Measurements from ENCODE around the gene CST2. TPM values are rescaled to one million over a fixed set of nuclear protein-coding genes. Genes with fewer than 3 reads are reported as not detected.
"Not testable (repeated sequence)": the region's sequence is repeated elsewhere in the genome, so short reads cannot be mapped to it uniquely, and the experiment has no call there.

Gene CST2
- total RNA-seq, result not detected

- DNase-seq, result no peak
- H3K9me3 Mint-ChIP-seq, result no peaks in the 10 kb centered on the region
- H3K4me3 Mint-ChIP-seq, result no peak within 1 kb of the TSS
- no peaks in the 10 kb centered on the region for H3K4me1 Mint-ChIP-seq
- POLR2A ChIA-PET, result no interaction called here
- H3K36me3 Mint-ChIP-seq (ENCODE audit: low read depth), result no peaks in the 10 kb centered on the region
- no peak within 1 kb of the TSS for H3K27ac Mint-ChIP-seq
- no peaks in the 10 kb centered on the region for H3K27me3 Mint-ChIP-seq
- CTCF ChIA-PET, result no interaction called here
Observed at GRCh38 chr20:23826541-23827021, at the start of gene CST2. CST2 (minus strand) TSS chr20:23826729; CDS start chr20:23826660, 69 bp downstream.

GRCh38 chr20:23875606-23876237, 49.2 kb upstream of the CST2 start:
- ChIA-PET POLR2A (no interaction called here), CTCF (no interaction called here)
- H3K9me3 Mint-ChIP-seq, result no peaks in the 10 kb centered on the region
- peaks cover 3% of the 10 kb centered on the region for H3K27me3 Mint-ChIP-seq
- no peak for DNase-seq
- H3K36me3 Mint-ChIP-seq (ENCODE audit: low read depth), result no peaks in the 10 kb centered on the region
- H3K27ac Mint-ChIP-seq, result no peak overlapping the region
- no peaks in the 10 kb centered on the region for H3K4me1 Mint-ChIP-seq
- no peak overlapping the region for H3K4me3 Mint-ChIP-seq

DNA sequence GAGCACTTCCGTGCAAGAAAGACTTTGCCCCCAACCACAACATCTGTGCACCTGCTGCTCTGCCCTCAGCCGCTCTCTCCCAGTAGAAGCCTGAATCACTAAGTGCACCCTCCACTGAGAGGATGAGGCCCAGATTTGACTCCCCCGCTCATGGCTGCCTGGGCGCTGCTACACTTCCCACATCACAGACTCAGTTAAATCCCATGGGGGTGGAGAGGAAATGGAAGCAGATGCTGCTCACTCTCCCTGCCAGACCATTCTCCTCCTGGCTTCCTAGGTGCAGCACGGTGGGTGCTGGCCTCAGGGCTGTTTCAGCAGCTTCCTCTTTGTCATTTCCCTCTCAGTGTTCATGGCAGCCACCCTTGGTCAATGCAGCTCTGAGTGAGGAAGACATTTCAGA, 48.2 kb upstream of the CST2 start:
- no peak for DNase-seq
- peaks cover 11% of the 10 kb centered on the region for H3K27me3 Mint-ChIP-seq
- no peak overlapping the region for H3K27ac Mint-ChIP-seq
- no peaks in the 10 kb centered on the region for H3K4me1 Mint-ChIP-seq
- H3K36me3 Mint-ChIP-seq (ENCODE audit: low read depth), result no peaks in the 10 kb centered on the region
- no peak overlapping the region for H3K4me3 Mint-ChIP-seq
- ChIA-PET POLR2A (no interaction called here), CTCF (no interaction called here)
- H3K9me3 Mint-ChIP-seq, result no peaks in the 10 kb centered on the region

GRCh38 chr20:23873370-23874015, 47.0 kb upstream of the CST2 start:
- H3K4me1 Mint-ChIP-seq, result no peaks in the 10 kb centered on the region
- no peak overlapping the region for H3K27ac Mint-ChIP-seq
- POLR2A ChIA-PET, result no interaction called here
- no peaks in the 10 kb centered on the region for H3K36me3 Mint-ChIP-seq (ENCODE audit: low read depth)
- no peak overlapping the region for H3K4me3 Mint-ChIP-seq
- DNase-seq, result no peak
- peaks cover 13% of the 10 kb centered on the region for H3K27me3 Mint-ChIP-seq
- CTCF ChIA-PET, result no interaction called here
- H3K9me3 Mint-ChIP-seq, result no peaks in the 10 kb centered on the region

DNA sequence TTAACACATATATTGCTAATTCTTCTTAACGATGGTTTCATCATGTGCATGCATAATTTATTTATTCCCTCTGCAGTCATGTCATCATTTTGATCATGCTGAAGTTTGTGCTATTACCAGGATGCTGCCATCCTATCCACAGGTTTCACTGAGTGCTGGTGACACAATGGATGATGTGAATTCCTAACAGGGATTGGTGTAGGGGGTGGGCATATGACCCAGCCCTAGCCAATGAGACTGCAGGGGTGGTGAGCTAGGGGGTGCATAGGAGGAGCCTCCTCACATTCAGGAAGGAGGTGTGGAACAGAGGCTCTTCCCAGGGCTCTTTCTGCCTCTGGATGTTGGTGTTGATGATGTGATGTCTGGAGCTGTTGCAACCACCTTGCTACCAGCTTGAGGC, 45.5 kb upstream of the CST2 start:
- peaks cover 18% of the 10 kb centered on the region for H3K27me3 Mint-ChIP-seq
- H3K4me1 Mint-ChIP-seq, result no peaks in the 10 kb centered on the region
- H3K9me3 Mint-ChIP-seq, result no peaks in the 10 kb centered on the region
- no peak overlapping the region for H3K4me3 Mint-ChIP-seq
- no peak overlapping the region for H3K27ac Mint-ChIP-seq
- DNase-seq, result no peak
- ChIA-PET POLR2A (no interaction called here), CTCF (no interaction called here)
- H3K36me3 Mint-ChIP-seq (ENCODE audit: low read depth), result no peaks in the 10 kb centered on the region

DNA sequence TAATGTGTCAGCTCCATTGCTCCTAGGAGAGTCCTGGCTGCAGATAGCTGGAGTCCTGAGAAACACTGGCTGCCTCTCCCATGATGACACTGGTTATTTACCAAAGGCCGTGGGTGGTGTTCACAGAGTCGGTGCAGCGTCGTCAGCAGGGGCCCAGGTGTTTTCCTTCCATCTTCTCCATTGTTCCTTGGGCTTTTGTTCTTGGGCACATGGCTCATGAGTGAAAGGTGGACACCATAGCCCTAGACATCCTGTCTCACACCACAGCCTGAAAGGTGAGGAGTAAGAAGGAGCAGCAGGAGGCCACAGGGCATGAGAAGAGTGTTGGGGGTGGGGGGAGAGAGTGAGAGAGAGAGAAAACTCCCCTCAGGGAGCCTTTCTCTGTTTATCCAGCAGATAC, 43.9 kb upstream of the CST2 start:
- Mint-ChIP-seq H3K4me3 (no peak overlapping the region), H3K27ac (no peak overlapping the region), H3K36me3 (ENCODE audit: low read depth) (no peaks in the 10 kb centered on the region), H3K27me3 (peaks cover 22% of the 10 kb centered on the region), H3K9me3 (no peaks in the 10 kb centered on the region), H3K4me1 (no peaks in the 10 kb centered on the region)
- CTCF ChIA-PET, result no interaction called here
- DNase-seq, result no peak
- POLR2A ChIA-PET, result no interaction called here

- H3K27me3 Mint-ChIP-seq, result peaks cover 24% of the 10 kb centered on the region
- H3K4me1 Mint-ChIP-seq, result no peaks in the 10 kb centered on the region
- DNase-seq, result no peak
- H3K36me3 Mint-ChIP-seq (ENCODE audit: low read depth), result no peaks in the 10 kb centered on the region
- H3K27ac Mint-ChIP-seq, result no peak overlapping the region
- no peak overlapping the region for H3K4me3 Mint-ChIP-seq
- ChIA-PET CTCF (no interaction called here), POLR2A (no interaction called here)
- H3K9me3 Mint-ChIP-seq, result no peaks in the 10 kb centered on the region
Observed at GRCh38 chr20:23869520-23869919, 43.0 kb upstream of the CST2 start.

- Mint-ChIP-seq H3K27me3 (peaks cover 24% of the 10 kb centered on the region), H3K9me3 (no peaks in the 10 kb centered on the region), H3K27ac (no peak overlapping the region), H3K4me1 (no peaks in the 10 kb centered on the region), H3K4me3 (no peak overlapping the region), H3K36me3 (ENCODE audit: low read depth) (no peaks in the 10 kb centered on the region)
- CTCF ChIA-PET, result no interaction called here
- DNase-seq, result no peak
- POLR2A ChIA-PET, result no interaction called here
Observed at GRCh38 chr20:23868321-23868720, 41.8 kb upstream of the CST2 start.

DNA sequence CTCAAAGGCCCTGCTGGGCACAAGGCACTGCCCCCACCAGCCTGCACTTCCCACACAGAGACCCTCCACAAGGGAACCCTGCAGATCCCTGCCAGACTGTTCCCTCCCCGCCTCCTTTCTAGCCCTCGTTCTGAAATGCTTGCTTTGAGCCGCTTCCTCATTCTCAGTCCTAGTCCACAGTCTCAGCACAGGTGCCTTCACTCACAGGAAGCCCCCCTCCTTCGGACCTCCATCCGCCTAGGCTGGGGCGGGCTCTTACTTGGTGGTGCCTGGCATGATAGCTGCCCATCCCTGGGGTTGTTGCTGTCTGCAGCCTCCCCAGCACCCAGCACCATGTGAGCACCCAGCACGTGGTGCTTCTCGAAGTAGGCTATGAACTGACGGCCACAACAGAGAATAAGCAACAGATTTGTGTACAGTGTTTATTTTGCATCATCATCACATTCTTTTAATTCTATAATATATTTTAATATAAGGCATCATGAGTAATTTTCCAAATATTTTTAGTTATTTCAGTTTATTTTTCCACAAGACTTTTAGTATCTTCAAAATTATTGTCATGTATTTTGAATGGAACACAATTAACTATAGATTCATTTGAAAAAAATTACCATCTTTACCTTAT, 40.7 kb upstream of the CST2 start:
- Mint-ChIP-seq H3K36me3 (ENCODE audit: low read depth) (no peaks in the 10 kb centered on the region), H3K4me3 (no peak overlapping the region), H3K27me3 (peaks cover 22% of the 10 kb centered on the region), H3K4me1 (no peaks in the 10 kb centered on the region), H3K27ac (no peak overlapping the region), H3K9me3 (no peaks in the 10 kb centered on the region)
- ChIA-PET CTCF (no interaction called here), POLR2A (no interaction called here)
- no peak for DNase-seq

GRCh38 chr20:23860771-23861170, 34.2 kb upstream of the CST2 start:
- H3K36me3 Mint-ChIP-seq (ENCODE audit: low read depth); H3K9me3 Mint-ChIP-seq; H3K27me3 Mint-ChIP-seq; POLR2A ChIA-PET; H3K4me1 Mint-ChIP-seq; H3K4me3 Mint-ChIP-seq; H3K27ac Mint-ChIP-seq; DNase-seq; CTCF ChIA-PET: not testable (repeated sequence)

DNA sequence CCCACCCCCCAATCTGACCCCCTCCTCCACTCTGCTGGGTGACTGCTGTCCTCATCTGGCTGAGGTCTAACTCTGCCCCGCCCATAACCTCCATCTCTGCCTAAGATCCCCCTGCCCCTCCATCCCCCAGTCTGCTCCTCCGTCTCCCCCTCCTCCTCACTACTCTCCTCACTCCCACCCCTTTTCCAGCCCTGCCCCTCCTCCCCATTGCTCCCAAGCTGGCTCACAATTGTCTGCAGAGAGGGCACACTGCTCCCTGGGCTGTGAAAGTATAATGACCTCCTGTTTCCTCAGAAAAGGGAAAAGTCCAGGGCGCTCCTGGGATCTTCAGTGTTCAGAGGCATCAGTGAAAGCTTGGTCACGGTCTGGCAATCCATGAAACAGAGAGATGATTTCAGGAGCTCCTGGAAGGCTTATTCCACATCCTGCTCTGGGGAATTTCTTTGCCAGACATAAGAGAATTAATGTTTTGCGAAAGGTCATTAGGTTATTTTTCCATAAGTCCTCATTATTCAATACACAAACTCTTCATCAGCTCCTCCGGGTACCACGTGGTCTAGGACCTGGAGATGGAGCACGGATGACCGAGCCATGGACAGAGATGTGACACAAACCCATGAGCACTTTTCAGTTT, 31.6 kb upstream of the CST2 start:
- H3K4me3 Mint-ChIP-seq, result no peak overlapping the region
- no peak for DNase-seq
- peaks cover 2% of the 10 kb centered on the region for H3K27me3 Mint-ChIP-seq
- no peaks in the 10 kb centered on the region for H3K4me1 Mint-ChIP-seq
- no peaks in the 10 kb centered on the region for H3K9me3 Mint-ChIP-seq
- no peaks in the 10 kb centered on the region for H3K36me3 Mint-ChIP-seq (ENCODE audit: low read depth)
- ChIA-PET CTCF (no interaction called here), POLR2A (no interaction called here)
- no peak overlapping the region for H3K27ac Mint-ChIP-seq

- POLR2A ChIA-PET, result no interaction called here
- CTCF ChIA-PET, result no interaction called here
- H3K27ac Mint-ChIP-seq, result no peak overlapping the region
- H3K4me1 Mint-ChIP-seq, result no peaks in the 10 kb centered on the region
- H3K36me3 Mint-ChIP-seq (ENCODE audit: low read depth), result no peaks in the 10 kb centered on the region
- no peaks in the 10 kb centered on the region for H3K9me3 Mint-ChIP-seq
- no peaks in the 10 kb centered on the region for H3K27me3 Mint-ChIP-seq
- H3K4me3 Mint-ChIP-seq, result no peak overlapping the region
- DNase-seq, result no peak
Observed at GRCh38 chr20:23856736-23857135, 30.2 kb upstream of the CST2 start.

DNA sequence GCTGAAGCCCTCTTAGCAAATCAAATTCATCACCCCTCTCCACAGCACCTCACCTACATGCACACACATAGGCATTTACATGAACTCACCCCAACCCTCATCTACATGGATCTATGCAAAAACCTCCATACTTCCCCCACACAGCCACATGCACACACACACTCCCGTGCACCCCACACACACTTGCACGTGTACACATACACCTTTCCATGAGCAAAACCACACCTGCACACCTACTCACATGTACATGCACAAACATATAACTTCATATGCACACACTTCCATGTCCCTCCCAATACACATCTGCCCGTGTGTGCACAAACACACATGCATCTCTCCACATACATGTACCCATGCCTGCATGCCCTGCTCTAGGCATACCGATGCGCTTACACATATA, 29.7 kb upstream of the CST2 start:
- no peak overlapping the region for H3K4me3 Mint-ChIP-seq
- ChIA-PET CTCF (no interaction called here), POLR2A (no interaction called here)
- no peaks in the 10 kb centered on the region for H3K4me1 Mint-ChIP-seq
- H3K9me3 Mint-ChIP-seq, result no peaks in the 10 kb centered on the region
- no peaks in the 10 kb centered on the region for H3K27me3 Mint-ChIP-seq
- DNase-seq, result no peak
- H3K27ac Mint-ChIP-seq, result no peak overlapping the region
- H3K36me3 Mint-ChIP-seq (ENCODE audit: low read depth), result no peaks in the 10 kb centered on the region

GRCh38 chr20:23841693-23842092, 15.2 kb upstream of the CST2 start:
- CTCF ChIA-PET, result no interaction called here
- Mint-ChIP-seq H3K36me3 (ENCODE audit: low read depth) (no peaks in the 10 kb centered on the region), H3K4me1 (no peaks in the 10 kb centered on the region), H3K27me3 (peaks cover 4% of the 10 kb centered on the region), H3K27ac (no peak overlapping the region), H3K9me3 (no peaks in the 10 kb centered on the region), H3K4me3 (no peak overlapping the region)
- no peak for DNase-seq
- POLR2A ChIA-PET, result no interaction called here
